GM18870 (cell line): ENCODE measurements around the gene MOSMO.
"Not testable (repeated sequence)": the region's sequence is repeated elsewhere in the genome, so short reads cannot be mapped to it uniquely, and the experiment has no call there.

Experiments
- ATAC-seq: cut with Tn5 transposase; IDR thresholded peaks from one replicate; pipeline ENCODE4 v1.9.1; 2021; ENCODE audit warnings: moderate library complexity; ENCODE audit not compliant: unreplicated experiment

Gene MOSMO

GRCh38 chr16:22043882-22044281, 36.0 kb downstream of the MOSMO start:
- not testable (repeated sequence) for ATAC-seq

- ATAC-seq, result not testable (repeated sequence)
Measured at GRCh38 chr16:22045888-22046287, 38.0 kb downstream of the MOSMO start.

GRCh38 chr16:22050963-22051362, 43.1 kb downstream of the MOSMO start:
- no peak for ATAC-seq

GRCh38 chr16:22052980-22053379, 45.1 kb downstream of the MOSMO start:
- no peak for ATAC-seq

- no peak for ATAC-seq
Measured at GRCh38 chr16:22053921-22054341, 46.0 kb downstream of the MOSMO start.

- ATAC-seq, result no peak
Measured at GRCh38 chr16:22054847-22055590, 47.1 kb downstream of the MOSMO start.

- ATAC-seq, result no peak
Measured at GRCh38 chr16:22055881-22056280, 48.0 kb downstream of the MOSMO start.

GRCh38 chr16:22063888-22064467, 56.1 kb downstream of the MOSMO start:
- ATAC-seq, result no peak

GRCh38 chr16:22065252-22065651, 57.3 kb downstream of the MOSMO start:
- ATAC-seq, result no peak

GRCh38 chr16:22070361-22071330, 62.7 kb downstream of the MOSMO start:
- ATAC-seq, result no peak

- ATAC-seq, result no peak
Measured at GRCh38 chr16:22071331-22071910, 63.5 kb downstream of the MOSMO start.

GRCh38 chr16:22073350-22073749, 65.4 kb downstream of the MOSMO start:
- ATAC-seq, result no peak

- ATAC-seq, result no peak
Measured at GRCh38 chr16:22075043-22075757, 67.3 kb downstream of the MOSMO start.

GRCh38 chr16:22075776-22076175, 67.9 kb downstream of the MOSMO start:
- no peak for ATAC-seq

- ATAC-seq, result no peak
Measured at GRCh38 chr16:22077700-22078313, 69.9 kb downstream of the MOSMO start.

GRCh38 chr16:22078656-22079055, 70.7 kb downstream of the MOSMO start:
- ATAC-seq, result no peak

- ATAC-seq, result no peak
Measured at GRCh38 chr16:22081050-22081449, 73.1 kb downstream of the MOSMO start.

GRCh38 chr16:22086440-22086839, 78.5 kb downstream of the MOSMO start:
- ATAC-seq, result no peak

- no peak for ATAC-seq
Measured at GRCh38 chr16:22088642-22089041, 80.7 kb downstream of the MOSMO start.

- no peak for ATAC-seq
Measured at GRCh38 chr16:22089910-22090309, 82.0 kb downstream of the MOSMO start.
